ENCODE measurements around the gene TMEM213. TPM values are rescaled to one million over a fixed set of nuclear protein-coding genes. Genes with fewer than 3 reads are reported as not detected.

Gene TMEM213

Small RNA genes lying within 50 kb of the gene (small RNA-seq; reads per million reads assigned to genes)
- gene RNU6-1272P (ENCODE audit: insufficient read depth), result not detected
